Heart left ventricle (tissue), 13 donors: ENCODE results near the gene LYRM2.

Experiments
- CTCF ChIP-seq, 12 donors: fragments of 200-600 bp; sonication (generic) in 4 of 12; IDR thresholded peaks; one replicate each; pipeline versions ENCODE4 v1.5.0 to v1.8.0; 2018 to 2022; ENCODE audit warnings: antibody characterized with exemption in 12 of 12, mild to moderate bottlenecking in 5 of 12
- POLR2A ChIP-seq, 2 donors: fragments of 450-650 bp; IDR thresholded peaks; one replicate each; pipeline ENCODE4 v1.6.1; 2017; ENCODE audit warnings: antibody characterized with exemption in 2 of 2, mild to moderate bottlenecking in 2 of 2, moderate library complexity in 2 of 2
- donor health status: ischemic (EF 13 %, LVEDD 7.1; RV severe dilation, severe dysfunction).
- donor health status: DM: no; HTN: yes; CAD: no.
- donor health status: DM: no; HTN: no; CAD: no.
- donor health status: ischemic (EF 25% LVEDD 6.9; RV normal size, moderate dysfunction).
- donor health status: ischemic (EF 25% LVEDD 5.7; RV mildly dilated, moderate dysfunction).
- donor health status: ischemic (EF 35%, LVEDD 5.7; RV mildly dilated, moderate dysfunction).
- donor health status: nonischemic (EF 11% LVEDD 7.7; RV severe dilation, severe dysfunction).
- donor health status: DM: yes; HTN: yes; CAD: no.
- donor health status: PGD.
- donor health status: ischemic (EF 29% LVEDD 5.4; RV normal size, mild dysfunction).
- donor health status: nonischemic (EF 23%, LVEDD 6.1; RV moderate dilation, normal function).

DNA sequence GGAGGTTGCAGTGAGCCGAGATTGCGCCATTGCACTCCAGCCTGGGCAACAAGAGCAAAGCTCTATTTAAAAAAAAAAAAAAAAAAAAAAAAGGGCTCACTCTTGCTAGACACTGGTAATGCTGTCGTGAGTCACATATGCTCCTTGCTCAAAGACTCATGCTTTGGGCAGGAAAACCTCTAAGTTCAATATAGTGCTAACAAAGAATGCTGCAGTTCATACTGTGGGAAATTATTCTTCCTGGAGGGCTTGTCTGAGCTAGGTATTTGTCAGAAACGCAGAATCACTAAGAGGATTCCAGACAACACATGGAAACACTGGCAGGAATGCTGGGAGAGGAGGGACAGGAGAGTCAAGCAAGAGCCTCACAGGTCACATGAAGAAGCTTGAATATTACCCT lies 2.3 kb upstream of the LYRM2 start:
- TF ChIP-seq CTCF (IDR thresholded peaks at IDR 0.05) (no peak), POLR2A (IDR thresholded peaks at IDR 0.05) (no peak)
